Common myeloid progenitor, CD34-positive (primary cell): Measurements from ENCODE around the gene C11orf71. TPM values are rescaled to one million over a fixed set of nuclear protein-coding genes. Genes with fewer than 3 reads are reported as not detected.

Experiments
- CTCF ChIA-PET: fragments of 350-600 bp; sonication (Branson Sonifier 250); formaldehyde crosslinking; loops from one replicate; lab custom pipeline; 2021; ENCODE audit warnings: antibody characterized with exemption; lab: Charles Lee
- POLR2A ChIA-PET: fragments of 350-600 bp; sonication (Branson Sonifier 250); formaldehyde crosslinking; loops from one replicate; lab custom pipeline; 2021; ENCODE audit warnings: antibody characterized with exemption; lab: Charles Lee
- DNase-seq, 3 donors: peaks; one replicate each; pipeline versions ENCODE4 v3.0.0 to v3.0.0-alpha.2; 2013
- H3K27ac ChIP-seq, 2 experiments: 1 replicate in 1 of 2; 2 replicates in 1 of 2; pipeline ENCODE4 v1.7.0; 2013; ENCODE audit warnings: inconsistent platforms in 2 of 2, low read length in 2 of 2, mild to moderate bottlenecking in 2 of 2, low read depth in 1 of 2, moderate library complexity in 1 of 2; ENCODE audit not compliant: severe bottlenecking in 2 of 2, insufficient read depth in 1 of 2, poor library complexity in 1 of 2
- H3K27me3 ChIP-seq, 5 experiments: replicated peaks in 2 of 5; 1 replicate in 3 of 5; 2 replicates in 2 of 5; pipeline versions ENCODE4 v1.6.1 to v1.7.0; 2013; ENCODE audit warnings: low read length in 4 of 5, mild to moderate bottlenecking in 2 of 5, moderate library complexity in 2 of 5, inconsistent platforms in 1 of 5; ENCODE audit not compliant: insufficient read depth in 5 of 5, control insufficient read depth in 4 of 5
- H3K36me3 ChIP-seq, 4 experiments: 1 replicate in 2 of 4; 2 replicates in 2 of 4; pipeline versions ENCODE4 v1.6.1 to v1.7.0; 2013; ENCODE audit warnings: low read length in 3 of 4, control low read depth in 1 of 4, mild to moderate bottlenecking in 1 of 4; ENCODE audit not compliant: control insufficient read depth in 4 of 4, insufficient read depth in 4 of 4
- H3K4me1 ChIP-seq, 4 experiments: 1 replicate in 3 of 4; 2 replicates in 1 of 4; pipeline versions ENCODE4 v1.6.1 to v1.7.1; 2013; ENCODE audit warnings: low read length in 3 of 4, mild to moderate bottlenecking in 3 of 4, control low read depth in 1 of 4, inconsistent platforms in 1 of 4, moderate library complexity in 1 of 4; ENCODE audit not compliant: control insufficient read depth in 4 of 4, insufficient read depth in 4 of 4; ENCODE audit errors: control extremely low read depth in 1 of 4
- H3K4me3 ChIP-seq, 7 experiments: 1 replicate in 4 of 7; 2 replicates in 3 of 7; pipeline versions ENCODE4 v1.5.1 to v1.7.0; 2013; ENCODE audit warnings: mild to moderate bottlenecking in 7 of 7, low read length in 6 of 7, moderate library complexity in 6 of 7, inconsistent platforms in 2 of 7, low read depth in 2 of 7, control low read depth in 1 of 7; ENCODE audit not compliant: insufficient read depth in 4 of 7, control insufficient read depth in 1 of 7; ENCODE audit errors: extremely low read depth in 1 of 7
- H3K9me3 ChIP-seq, 5 experiments: 1 replicate in 4 of 5; 2 replicates in 1 of 5; pipeline versions ENCODE4 v1.6.1 to v1.7.1; 2013; ENCODE audit warnings: low read length in 4 of 5, mild to moderate bottlenecking in 2 of 5, inconsistent platforms in 1 of 5, low read depth in 1 of 5, moderate library complexity in 1 of 5; ENCODE audit not compliant: control insufficient read depth in 4 of 5, insufficient read depth in 2 of 5; ENCODE audit errors: control extremely low read depth in 1 of 5
- WGBS: methylation state at CpG from one replicate; pipeline ENCODE4 v1.1.5; 2013; ENCODE audit not compliant: insufficient coverage; 5-methylcytosine and 5-hydroxymethylcytosine counted together
- polyA plus RNA-seq: library from polyadenylated mRNA; unstranded; fragments of 120-200 nt; gene quantifications from one replicate; pipeline ENCODE4 v1.2.1, GENCODE V29; 2013

Gene C11orf71, protein sequence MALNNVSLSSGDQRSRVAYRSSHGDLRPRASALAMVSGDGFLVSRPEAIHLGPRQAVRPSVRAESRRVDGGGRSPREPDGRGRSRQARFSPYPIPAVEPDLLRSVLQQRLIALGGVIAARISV
- 17.8 TPM for polyA plus RNA-seq

DNA sequence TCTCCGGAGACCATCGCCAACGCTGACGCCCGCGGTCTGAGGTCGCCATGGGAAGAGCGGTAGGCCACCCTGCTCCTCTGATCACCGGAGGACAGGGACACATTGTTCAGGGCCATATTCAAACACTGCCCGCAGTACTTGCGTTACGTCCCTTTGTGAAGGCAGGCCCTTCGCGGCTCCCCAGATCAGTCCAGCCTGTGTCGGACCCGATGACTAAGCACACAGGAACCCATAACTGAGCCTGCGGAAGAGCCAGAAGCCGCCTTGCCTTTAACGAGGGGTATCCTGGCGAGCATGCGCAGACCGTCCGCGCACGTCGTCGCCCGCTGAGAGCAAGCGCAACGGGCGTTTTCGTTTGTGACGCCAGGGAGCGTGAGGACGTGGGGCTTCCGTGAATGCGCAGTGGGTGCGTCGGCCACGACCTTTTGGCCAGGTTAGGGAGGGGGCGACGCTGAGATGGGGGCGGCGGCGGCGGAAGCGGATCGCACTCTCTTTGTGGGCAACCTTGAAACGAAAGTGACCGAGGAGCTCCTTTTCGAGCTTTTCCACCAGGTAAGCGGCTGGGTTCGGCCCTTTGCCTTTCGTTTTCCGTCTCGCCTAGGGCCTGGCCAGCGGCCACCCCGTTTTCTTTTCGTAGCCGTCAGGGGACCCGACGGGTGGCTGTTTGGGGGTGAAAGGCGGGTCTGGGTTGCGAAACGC, at the start of gene C11orf71, which contains the start of gene RBM7:
Gene C11orf71, minus strand, starts transcription at position 296 of the 699 bp plus-strand sequence. Its CDS starts 180 bp downstream, at position 116.
Gene RBM7, plus strand, starts transcription at position 451 of the 699 bp plus-strand sequence. Its CDS starts 6 bp downstream, at position 457.
- Histone ChIP-seq H3K36me3 (peaks cover 0 to 17% (median 8%) of the 10 kb centered on the region in 4 experiments), H3K4me1 (peaks cover 14 to 45% (median 19%) of the 10 kb centered on the region in 4 experiments), H3K27ac (peak within 1 kb of the TSS; percentile 99), H3K27me3 (no peaks in the 10 kb centered on the region), H3K9me3 (no peaks in the 10 kb centered on the region), H3K4me3 (peak within 1 kb of the TSS; percentile 74 to 99 (median 93))
- WGBS = 0% methylated on average over 51 of the region's 65 CpGs
- ChIA-PET CTCF (no interaction called here), POLR2A (no interaction called here)
- peak; percentile 98 to 99 (median 99) for DNase-seq

DNA sequence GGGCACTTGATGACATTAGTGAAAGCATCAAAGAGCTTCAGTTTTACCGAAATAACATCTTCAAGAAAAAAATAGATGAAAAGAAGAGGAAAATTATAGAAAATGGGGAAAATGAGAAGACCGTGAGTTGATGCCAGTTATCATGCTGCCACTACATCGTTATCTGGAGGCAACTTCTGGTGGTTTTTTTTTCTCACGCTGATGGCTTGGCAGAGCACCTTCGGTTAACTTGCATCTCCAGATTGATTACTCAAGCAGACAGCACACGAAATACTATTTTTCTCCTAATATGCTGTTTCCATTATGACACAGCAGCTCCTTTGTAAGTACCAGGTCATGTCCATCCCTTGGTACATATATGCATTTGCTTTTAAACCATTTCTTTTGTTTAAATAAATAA, 49.5 kb upstream of the C11orf71 start:
- 97% methylated on average over 3 of the region's 6 CpGs for WGBS
- Histone ChIP-seq H3K4me3 (no peak overlapping the region), H3K9me3 (no peaks in the 10 kb centered on the region), H3K36me3 (peaks cover 10 to 59% (median 25%) of the 10 kb centered on the region in 4 experiments), H3K27ac (no peak overlapping the region), H3K27me3 (no peaks in the 10 kb centered on the region), H3K4me1 (no peaks in the 10 kb centered on the region)
- ChIA-PET POLR2A (no interaction called here), CTCF (no interaction called here)
- peak in 2 of 3 donors; percentile 28 to 51 for DNase-seq

DNA sequence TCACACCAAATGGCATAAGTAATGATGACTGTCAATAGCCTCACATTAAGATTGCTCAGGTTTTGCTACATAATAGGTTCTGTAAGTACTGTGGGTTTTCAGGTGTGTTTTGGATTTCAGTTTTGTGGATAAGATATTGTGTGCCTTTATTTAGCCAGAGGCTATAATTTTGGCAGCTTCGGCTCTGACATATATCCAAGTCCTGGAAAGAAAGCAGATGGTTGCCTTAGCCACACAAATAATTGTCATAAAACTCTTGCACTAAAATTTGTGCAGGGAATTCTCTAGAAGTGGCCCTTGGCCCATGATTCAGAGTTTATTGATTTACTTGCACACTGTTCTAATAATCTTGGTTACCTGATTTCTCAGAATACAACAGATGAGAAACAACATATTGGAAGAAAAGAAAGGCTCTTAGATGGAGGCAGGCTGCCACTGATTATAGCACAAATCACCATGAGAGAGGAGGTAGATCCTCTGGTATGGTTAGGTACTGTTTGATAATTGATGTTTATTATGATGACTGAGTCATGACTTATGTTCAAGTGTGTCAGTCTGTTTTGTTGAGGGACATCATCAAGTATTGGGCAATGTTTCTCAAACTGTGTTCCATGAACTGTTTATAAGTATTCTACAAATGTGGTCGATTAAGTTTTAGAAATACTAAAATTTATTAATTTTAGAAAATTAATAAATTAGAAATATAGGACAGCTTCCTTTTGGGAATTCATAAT, 48.6 kb upstream of the C11orf71 start:
- no CpG with 5 or more reads among the region's 2 CpGs for WGBS
- H3K27me3 ChIP-seq = no peaks in the 10 kb centered on the region
- H3K9me3 ChIP-seq = no peaks in the 10 kb centered on the region
- CTCF ChIA-PET = no interaction called here
- no peak for DNase-seq
- H3K4me3 ChIP-seq = no peak overlapping the region
- POLR2A ChIA-PET = no interaction called here
- no peaks in the 10 kb centered on the region for H3K4me1 ChIP-seq
- no peak overlapping the region for H3K27ac ChIP-seq
- peaks cover 15 to 59% (median 27%) of the 10 kb centered on the region in 4 experiments for H3K36me3 ChIP-seq

DNA sequence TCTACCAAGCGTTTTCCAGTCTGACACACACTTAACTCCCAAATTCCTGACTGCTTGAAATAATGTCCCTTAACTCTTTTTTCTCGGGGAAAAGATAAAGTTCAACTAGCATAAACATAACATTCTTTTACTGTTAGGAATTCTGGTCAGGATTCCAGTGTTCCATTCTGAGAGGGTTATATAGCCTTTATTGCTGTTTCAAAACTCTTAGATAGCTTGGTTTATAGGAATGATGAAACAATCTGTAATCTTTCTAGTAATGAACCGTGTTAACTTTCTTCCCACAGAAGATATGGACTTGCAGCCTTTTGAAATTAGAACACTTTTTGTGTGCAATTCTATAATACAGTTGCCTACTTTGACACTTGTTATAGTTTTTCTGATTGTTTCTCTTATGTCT, 47.6 kb upstream of the C11orf71 start:
- no peaks in the 10 kb centered on the region for H3K9me3 ChIP-seq
- H3K4me1 ChIP-seq = no peaks in the 10 kb centered on the region
- H3K27me3 ChIP-seq = no peaks in the 10 kb centered on the region
- no CpG with 5 or more reads among the region's 3 CpGs for WGBS
- H3K36me3 ChIP-seq = peaks cover 17 to 49% (median 26%) of the 10 kb centered on the region in 4 experiments
- H3K4me3 ChIP-seq = no peak overlapping the region
- H3K27ac ChIP-seq = no peak overlapping the region
- CTCF ChIA-PET = no interaction called here
- POLR2A ChIA-PET = no interaction called here
- no peak for DNase-seq

DNA sequence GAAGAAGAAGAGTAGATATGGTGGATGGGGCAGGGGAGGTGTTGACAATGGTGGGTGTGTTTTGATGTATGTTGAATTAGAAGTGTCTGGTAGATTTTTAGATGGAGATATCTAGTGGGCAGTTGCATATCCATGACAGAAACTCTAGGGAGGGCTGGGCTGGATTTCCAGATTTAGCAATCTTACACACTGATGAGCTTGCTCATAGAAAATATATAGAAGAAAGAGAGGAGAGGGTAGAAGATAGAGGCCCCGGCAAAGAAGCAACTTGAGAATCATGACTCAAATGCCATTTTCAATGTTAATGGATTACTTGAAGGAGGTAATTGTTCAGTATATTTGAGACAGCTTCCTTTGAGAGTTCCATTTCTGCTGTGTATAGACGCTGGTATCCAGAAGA, 47.1 kb upstream of the C11orf71 start:
- Histone ChIP-seq H3K4me1 (no peaks in the 10 kb centered on the region), H3K4me3 (no peak overlapping the region), H3K27ac (no peak overlapping the region), H3K36me3 (peaks cover 17 to 49% (median 25%) of the 10 kb centered on the region in 4 experiments), H3K9me3 (no peaks in the 10 kb centered on the region), H3K27me3 (no peaks in the 10 kb centered on the region)
- whole genome bisulfite sequencing = 100% methylated on average over 2 of the region's 2 CpGs
- no peak for DNase-seq
- ChIA-PET POLR2A (no interaction called here), CTCF (no interaction called here)

DNA sequence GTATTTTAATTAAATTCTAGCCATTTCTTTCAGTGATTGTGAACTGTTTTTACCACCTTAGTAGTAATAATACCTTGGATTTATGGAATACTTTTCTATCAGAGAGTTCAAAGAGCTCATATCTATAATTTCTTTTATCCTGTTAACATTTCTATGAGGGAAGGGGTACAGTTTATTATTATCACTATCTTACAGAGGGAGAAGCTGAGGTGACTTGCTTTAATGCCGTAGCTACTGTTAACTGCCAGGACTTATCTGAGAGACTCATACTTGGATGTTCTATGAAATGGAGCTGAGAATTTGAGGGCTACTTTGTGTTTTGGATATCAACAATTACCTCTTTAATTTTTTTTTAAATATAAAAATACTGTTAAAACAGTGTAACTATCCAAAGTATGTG, 42.2 kb upstream of the C11orf71 start:
- ChIA-PET POLR2A (interaction anchor here (0.7 kb wide), 1 partner anchor 428 kb away, joined by 7 read pairs; no protein-coding TSS in a partner anchor), CTCF (no interaction called here)
- no peak overlapping the region for H3K4me3 ChIP-seq
- peaks cover 6 to 21% (median 15%) of the 10 kb centered on the region in 4 experiments for H3K4me1 ChIP-seq
- no peak overlapping the region for H3K27ac ChIP-seq
- H3K9me3 ChIP-seq = no peaks in the 10 kb centered on the region
- no peaks in the 10 kb centered on the region for H3K27me3 ChIP-seq
- no CpG with 5 or more reads among the region's 1 CpG for WGBS
- peak in 1 of 3 donors; percentile 13 for DNase-seq
- H3K36me3 ChIP-seq = peaks cover 9 to 16% (median 13%) of the 10 kb centered on the region in 4 experiments
